NT2/D1 (cell line): ENCODE measurements around the gene MPP3.

Source experiments
- SUZ12 ChIP-seq: IDR thresholded peaks from 2 replicates; pipeline ENCODE4 v1.6.1; 2011; ENCODE audit not compliant: insufficient read length, insufficient read depth; ENCODE audit errors: extremely low read depth
- YY1 ChIP-seq: IDR thresholded peaks from 2 replicates; pipeline ENCODE4 v1.6.1; 2011; ENCODE audit not compliant: insufficient read length, insufficient read depth
- ZNF274 ChIP-seq: IDR thresholded peaks from 2 replicates; pipeline ENCODE4 v1.6.1; 2011; ENCODE audit warnings: mild to moderate bottlenecking, low read depth, low read length

GRCh38 chr17:43829738-43830137 lies 3.2 kb downstream of the MPP3 start:
- TF ChIP-seq YY1 (no peak), SUZ12 (no peak), ZNF274 (no peak)
